ENCODE data around the gene GET4.
"Not testable (repeated sequence)": the region's sequence is repeated elsewhere in the genome, so short reads cannot be mapped to it uniquely, and the experiment has no call there.

GET4 gene

GRCh38 chr7:931871-932650 lies 55.7 kb downstream of the GET4 start:
- no peak for DNase-seq

- DNase-seq: no peak
Observed at GRCh38 chr7:932651-932975, 56.3 kb downstream of the GET4 start.

DNA sequence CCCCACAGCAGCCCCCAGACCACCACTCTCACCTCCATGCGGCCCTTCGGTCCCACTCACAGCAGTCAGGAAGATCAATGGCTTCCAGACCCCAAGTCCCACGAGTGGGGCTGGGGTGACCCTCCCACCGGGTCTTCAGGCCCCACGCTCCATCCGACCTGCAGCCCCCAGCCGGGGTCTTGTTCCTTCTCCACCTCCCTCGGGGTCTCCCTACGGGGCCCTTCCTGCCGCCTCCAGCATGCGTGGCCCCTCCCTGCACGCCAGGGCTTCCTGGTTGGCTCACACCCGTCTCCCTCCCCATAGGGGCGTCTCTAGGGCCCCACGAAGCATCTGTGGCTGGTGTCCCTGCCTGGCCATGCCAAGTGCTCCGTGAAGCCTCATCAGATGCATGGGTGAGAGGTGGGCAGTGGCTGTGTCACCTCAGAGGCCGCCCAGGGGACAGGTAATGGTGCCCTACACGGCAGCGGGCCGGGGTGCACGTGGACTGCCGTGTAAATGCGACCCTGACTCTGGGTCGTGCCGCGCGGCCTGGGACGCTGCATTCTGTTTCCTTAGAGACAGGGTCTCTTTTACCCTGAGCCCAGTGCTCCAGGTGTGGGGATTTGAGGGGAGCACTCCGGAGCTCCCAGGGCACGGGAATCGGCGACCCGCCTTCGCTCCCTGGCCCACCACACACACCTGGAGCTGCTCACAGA lies 58.3 kb downstream of the GET4 start:
- DNase-seq: no peak

DNA sequence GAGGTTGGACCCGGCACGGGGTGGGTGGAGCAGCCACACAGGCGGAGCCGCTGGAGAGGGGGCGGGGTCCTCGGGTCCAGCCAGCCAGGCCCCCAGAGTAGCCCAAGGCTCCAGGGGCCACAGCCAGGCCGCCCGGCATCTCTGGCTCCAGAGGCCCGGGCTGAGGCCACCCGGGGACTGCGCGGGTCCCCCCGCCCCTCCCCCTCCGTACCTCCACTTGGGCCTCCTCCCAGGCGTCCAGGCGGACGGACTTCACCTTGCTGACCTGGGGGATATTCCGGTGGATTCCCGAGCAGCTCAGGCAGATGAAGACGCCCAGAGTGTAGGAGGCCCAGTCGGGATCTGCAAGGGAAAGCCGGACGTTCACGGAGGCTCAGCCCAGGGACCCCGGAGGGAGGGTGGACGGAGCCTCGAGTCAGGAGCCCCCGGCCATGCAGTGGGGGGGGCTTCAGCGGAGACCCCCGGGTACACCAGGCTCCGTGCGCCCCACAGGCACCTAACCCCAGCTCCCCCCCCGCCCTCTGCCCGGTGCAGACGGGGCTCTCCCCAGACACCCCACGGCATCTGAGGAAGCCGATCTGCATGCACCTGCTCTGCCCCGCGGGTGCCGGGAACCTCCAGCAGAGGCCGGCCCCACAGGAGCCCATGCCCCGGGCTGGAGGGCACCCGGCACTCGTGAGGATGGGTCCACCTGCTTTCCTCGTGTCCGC lies 59.0 kb downstream of the GET4 start:
- DNase-seq: no peak

GRCh38 chr7:935874-936385 lies 59.6 kb downstream of the GET4 start:
- no peak for DNase-seq

GRCh38 chr7:936386-937054 lies 60.2 kb downstream of the GET4 start:
- peak in 1 of 5 donors; percentile 61 for DNase-seq

DNA sequence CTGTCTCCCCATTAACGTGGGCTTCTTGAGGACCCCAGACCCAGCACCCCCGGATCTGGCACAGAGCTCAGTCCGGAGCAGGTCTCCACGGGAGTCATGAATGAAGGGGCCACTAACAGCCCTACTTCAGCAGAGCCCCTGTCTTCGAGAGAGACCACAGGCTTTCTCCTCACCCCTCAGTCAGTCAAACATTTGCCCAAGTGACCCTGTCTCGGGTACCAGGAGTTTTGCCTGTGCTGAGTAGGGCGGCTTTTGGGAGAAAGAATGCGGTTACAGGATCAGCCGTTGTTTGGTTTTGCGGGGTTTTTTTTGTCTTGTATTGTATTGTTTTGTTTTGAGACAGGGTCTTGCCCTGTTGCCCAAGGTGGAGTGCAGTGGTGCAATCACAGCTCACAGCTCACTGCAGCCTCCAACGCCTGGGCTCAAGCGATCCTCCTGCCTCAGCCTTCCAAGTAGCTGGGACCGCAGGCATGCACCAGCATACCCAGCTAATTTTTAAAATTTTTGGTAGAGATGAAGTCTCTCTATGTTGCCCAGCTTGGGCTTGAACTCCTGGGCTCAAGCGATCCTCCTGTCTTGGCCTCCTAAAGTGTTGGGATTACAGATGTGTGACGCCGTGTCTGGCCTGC lies 61.6 kb downstream of the GET4 start:
- no peak for DNase-seq

DNA sequence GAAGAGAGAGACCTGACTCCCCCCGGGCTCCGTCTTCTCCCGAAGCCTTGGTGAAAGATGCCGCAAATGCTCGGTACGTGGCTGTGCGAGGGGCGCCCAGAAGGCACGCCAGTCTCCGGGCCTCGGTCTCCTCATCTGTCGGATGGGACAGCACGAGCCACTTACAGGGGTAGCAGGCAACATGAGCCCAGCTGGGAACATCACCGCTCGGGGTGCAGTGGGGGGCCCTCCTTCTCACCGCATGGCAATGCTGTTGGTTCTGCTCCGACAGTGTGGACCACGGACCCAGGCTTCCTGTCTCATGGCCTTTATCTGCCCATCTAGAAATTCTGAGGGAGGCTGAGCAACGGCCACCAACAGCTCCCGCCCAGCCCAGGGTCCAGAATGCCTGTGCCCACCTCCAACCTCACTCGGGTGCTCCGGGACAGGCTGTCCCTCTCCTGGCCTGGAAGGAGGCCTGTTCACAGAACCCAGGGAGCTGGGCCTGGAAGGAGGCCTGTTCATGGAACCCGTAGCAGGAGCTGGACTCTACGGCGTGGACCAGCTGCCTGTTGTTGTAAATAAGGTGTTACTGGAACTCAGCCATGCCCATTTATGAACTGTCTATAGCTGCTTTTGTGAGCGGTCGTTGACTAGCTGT lies 62.3 kb downstream of the GET4 start:
- DNase-seq: no peak

- DNase-seq: no peak
Observed at GRCh38 chr7:939843-940242, 63.5 kb downstream of the GET4 start.

GRCh38 chr7:940599-941408 lies 64.5 kb downstream of the GET4 start:
- no peak for DNase-seq

DNA sequence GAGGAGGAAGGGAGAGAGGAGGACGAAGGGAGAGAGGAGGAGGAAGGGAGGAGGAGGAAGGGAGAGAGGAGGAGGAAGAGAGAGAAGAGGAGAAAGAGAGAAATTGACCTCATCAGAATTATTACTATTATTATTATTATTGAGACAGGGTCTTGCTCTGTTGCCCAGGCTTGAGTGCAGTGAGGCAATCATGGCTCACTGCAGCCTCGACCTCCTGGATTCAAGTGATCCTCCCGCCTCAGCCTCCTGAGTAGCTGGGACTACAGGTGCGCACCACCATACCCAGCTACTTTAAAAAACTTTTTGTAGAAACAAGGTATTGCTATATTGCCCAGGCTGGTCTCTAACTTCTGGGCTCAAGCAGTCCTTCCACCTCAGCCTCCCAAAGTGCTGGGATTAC lies 67.4 kb downstream of the GET4 start:
- not testable (repeated sequence) for DNase-seq

- DNase-seq: no peak
Observed at GRCh38 chr7:944744-945143, 68.4 kb downstream of the GET4 start.

- DNase-seq: no peak
Observed at GRCh38 chr7:945147-945555, 68.8 kb downstream of the GET4 start.

DNA sequence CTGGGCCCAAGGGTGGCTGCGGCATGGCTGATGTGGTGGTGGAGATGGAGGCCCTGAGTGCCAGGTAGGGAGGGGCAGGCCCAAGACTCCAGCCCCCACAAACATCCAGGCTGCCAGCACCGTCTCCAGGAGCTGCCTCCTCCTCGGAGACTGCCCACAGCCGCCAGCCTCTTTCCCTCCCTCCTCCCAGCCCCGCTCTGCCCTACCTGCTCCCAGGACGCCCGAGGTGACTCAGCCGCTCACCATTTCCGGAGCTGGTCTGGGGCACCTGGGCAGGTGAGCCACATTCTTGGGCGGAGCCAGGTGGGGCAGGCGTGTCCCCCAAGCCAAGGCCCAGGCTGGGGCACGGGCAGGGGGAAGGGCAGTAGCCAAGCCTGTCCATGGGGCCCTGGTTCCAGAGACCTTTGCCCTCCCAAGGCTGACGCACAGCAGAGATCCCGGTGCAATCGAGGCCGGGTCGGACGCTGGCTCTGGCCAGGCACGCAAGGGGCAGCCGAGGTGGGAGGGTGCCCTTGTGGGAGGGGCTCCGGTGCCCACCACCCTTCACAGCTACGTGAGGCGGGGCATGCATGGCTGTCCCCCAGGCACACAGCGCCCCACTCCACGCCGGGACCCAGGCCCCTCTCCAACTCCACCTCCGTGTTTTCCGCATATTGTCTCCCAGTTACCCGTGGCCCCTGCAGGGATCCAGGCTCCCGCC lies 69.4 kb downstream of the GET4 start:
- DNase-seq: peak in 1 of 5 donors; percentile 12
